Tibial artery (tissue), 4 donors: ENCODE measurements around the gene GSK3A.

ENCODE experiments used
- DNase-seq, 2 donors: peaks; one replicate each; pipeline ENCODE4 v3.0.0-alpha.2; 2019
- H3K27ac ChIP-seq, 2 donors: fragments of 200-600 bp; sonication (generic) in 1 of 2; 1 replicate in 1 of 2; 2 replicates in 1 of 2; pipeline ENCODE4 v1.5.1; 2018 to 2019; ENCODE audit warnings: mild to moderate bottlenecking in 1 of 2
- H3K27me3 ChIP-seq, 2 donors: fragments of 200-600 bp; sonication (generic) in 1 of 2; one replicate each; pipeline versions ENCODE4 v1.5.1 to v1.6.0; 2016 to 2019
- H3K36me3 ChIP-seq, 3 donors: fragments of 200-600 bp; sonication (generic) in 2 of 3; one replicate each; pipeline ENCODE4 v1.5.1; 2016 to 2019; ENCODE audit warnings: mild to moderate bottlenecking in 2 of 3
- H3K4me1 ChIP-seq, 4 donors: fragments of 200-600 bp; sonication (generic) in 2 of 4; 1 replicate in 3 of 4; 2 replicates in 1 of 4; pipeline ENCODE4 v1.5.1; 2016 to 2019
- H3K4me3 ChIP-seq, 2 donors: fragments of 200-600 bp; sonication (generic) in 1 of 2; 1 replicate in 1 of 2; 2 replicates in 1 of 2; pipeline ENCODE4 v1.5.1; 2018 to 2019; ENCODE audit warnings: mild to moderate bottlenecking in 2 of 2
- H3K9me3 ChIP-seq, 3 donors: fragments of 200-600 bp; sonication (generic) in 1 of 3; one replicate each; pipeline ENCODE4 v1.5.1; 2016 to 2019
- CTCF ChIP-seq, 2 experiments: fragments of 200-600 bp in 1 of 2; fragments of 450-650 bp in 1 of 2; IDR thresholded peaks; one replicate each; pipeline ENCODE4 v1.5.1; 2017 to 2019; ENCODE audit warnings: antibody characterized with exemption in 2 of 2, mild to moderate bottlenecking in 1 of 2, moderate library complexity in 1 of 2
- intact Hi-C: fragments of 100-400 bp; cut with DNase I; formaldehyde crosslinking; loops from one replicate; pipeline ENCODE4 v1.15.0; 2023; ENCODE audit warnings: low total_unique reads

Gene GSK3A

GRCh38 chr19:42272535-42272897, 30.1 kb upstream of the GSK3A start:
- intact Hi-C loops: no loop called here
- no peak for DNase-seq
- peak overlapping the region; percentile 96 to 97 for H3K27ac ChIP-seq
- no peaks in the 10 kb centered on the region for H3K27me3 ChIP-seq
- TF ChIP-seq CTCF (IDR thresholded peaks at IDR 0.05): no peak
- H3K9me3 ChIP-seq: no peaks in the 10 kb centered on the region
- H3K4me1 ChIP-seq: peaks cover 0 to 84% (median 57%) of the 10 kb centered on the region in 4 donors
- H3K36me3 ChIP-seq: peaks cover 22 to 34% (median 32%) of the 10 kb centered on the region in 3 donors
- no peak overlapping the region for H3K4me3 ChIP-seq

GRCh38 chr19:42271861-42272534, 29.6 kb upstream of the GSK3A start:
- Histone ChIP-seq H3K36me3 (peaks cover 22 to 34% (median 32%) of the 10 kb centered on the region in 3 donors), H3K4me3 (no peak overlapping the region), H3K9me3 (no peaks in the 10 kb centered on the region), H3K4me1 (peaks cover 0 to 80% (median 54%) of the 10 kb centered on the region in 4 donors), H3K27me3 (no peaks in the 10 kb centered on the region), H3K27ac (peak overlapping the region; percentile 96 to 97)
- intact Hi-C loops: no loop called here
- DNase-seq: peak in 1 of 2 donors; percentile 66
- no peak for TF ChIP-seq CTCF (IDR thresholded peaks at IDR 0.05)

- H3K4me1 ChIP-seq: peaks cover 0 to 70% (median 45%) of the 10 kb centered on the region in 4 donors
These were observed 28.6 kb upstream of the GSK3A start for GRCh38 chr19:42271045-42271419.

GRCh38 chr19:42270346-42271044, 28.1 kb upstream of the GSK3A start:
- DNase-seq: peak; percentile 66 to 94
- peaks cover 0 to 66% (median 42%) of the 10 kb centered on the region in 4 donors for H3K4me1 ChIP-seq
- no peaks in the 10 kb centered on the region for H3K27me3 ChIP-seq
- no peak for TF ChIP-seq CTCF (IDR thresholded peaks at IDR 0.05)
- peak overlapping the region; percentile 70 to 75 for H3K4me3 ChIP-seq
- peak overlapping the region; percentile 96 to 97 for H3K27ac ChIP-seq
- intact Hi-C loops: no loop called here
- H3K36me3 ChIP-seq: peaks cover 22 to 34% (median 32%) of the 10 kb centered on the region in 3 donors
- no peaks in the 10 kb centered on the region for H3K9me3 ChIP-seq

More at GRCh38 chr19:42271045-42271419, 28.6 kb upstream of the GSK3A start:
- TF ChIP-seq CTCF (IDR thresholded peaks at IDR 0.05): no peak
- intact Hi-C loops: no loop called here
- DNase-seq: no peak
- H3K36me3 ChIP-seq: peaks cover 22 to 34% (median 32%) of the 10 kb centered on the region in 3 donors
- H3K27me3 ChIP-seq: no peaks in the 10 kb centered on the region
- H3K4me3 ChIP-seq: peak overlapping the region; percentile 70 to 75
- no peaks in the 10 kb centered on the region for H3K9me3 ChIP-seq
- H3K27ac ChIP-seq: peak overlapping the region; percentile 96 to 97

- Histone ChIP-seq H3K4me3 (peak overlapping the region; percentile 70 to 75), H3K27ac (peak overlapping the region; percentile 96 to 97), H3K9me3 (no peaks in the 10 kb centered on the region), H3K36me3 (peaks cover 22 to 31% (median 30%) of the 10 kb centered on the region in 3 donors), H3K27me3 (no peaks in the 10 kb centered on the region), H3K4me1 (peaks cover 0 to 58% (median 36%) of the 10 kb centered on the region in 4 donors)
- no peak for TF ChIP-seq CTCF (IDR thresholded peaks at IDR 0.05)
- peak in 1 of 2 donors; percentile 68 for DNase-seq
- intact Hi-C loops: no loop called here
These were observed 27.3 kb upstream of the GSK3A start for GRCh38 chr19:42269478-42270345.
